GM18951 (cell line): ENCODE measurements around the gene CCDC126.

Source experiments
- POLR2A ChIP-seq: IDR thresholded peaks from 4 replicates; pipeline ENCODE4 v1.6.1; 2011; ENCODE audit warnings: mild to moderate bottlenecking; ENCODE audit not compliant: insufficient read length, insufficient read depth; ENCODE audit errors: extremely low read depth
- in situ Hi-C: fragments of 300-500 bp; cut with MboI; formaldehyde crosslinking; loops from one replicate; pipeline ENCODE4 v1.12.0; 2022; ENCODE audit warnings: low sequenced_read_pairs, mixed read lengths, inconsistent platforms; ENCODE audit not compliant: unreplicated experiment

Gene CCDC126

GRCh38 chr7:23693224-23693623, 96.0 kb downstream of the CCDC126 start:
- in situ Hi-C loops = no loop called here
- TF ChIP-seq POLR2A = no peak
